Progenitor cell of endocrine pancreas (in vitro differentiated cells): Measurements from ENCODE around the gene ZBTB16. TPM values are rescaled to one million over a fixed set of nuclear protein-coding genes. Genes with fewer than 3 reads are reported as not detected.

ENCODE experiments used
- DNase-seq: peaks from one replicate; pipeline ENCODE4 v3.0.0; 2021; ENCODE audit warnings: low spot score; ENCODE audit not compliant: unreplicated experiment
- H3K27ac Mint-ChIP-seq: 2 replicates; pipeline ENCODE4 v1.8.0; 2021; ENCODE audit warnings: mild to moderate bottlenecking, moderate library complexity, mixed read lengths
- H3K27me3 Mint-ChIP-seq: 2 replicates; pipeline ENCODE4 v1.8.0; 2021; ENCODE audit warnings: mixed read lengths
- H3K36me3 Mint-ChIP-seq: 2 replicates; pipeline ENCODE4 v1.8.0; 2022; ENCODE audit warnings: mixed read lengths; ENCODE audit not compliant: insufficient read depth
- H3K4me1 Mint-ChIP-seq: 2 replicates; pipeline ENCODE4 v1.8.0; 2021; ENCODE audit warnings: low read depth, mixed read lengths
- H3K4me3 Mint-ChIP-seq: 2 replicates; pipeline ENCODE4 v1.8.0; 2021; ENCODE audit warnings: low read depth, mild to moderate bottlenecking, moderate library complexity, mixed read lengths
- H3K9me3 Mint-ChIP-seq: 2 replicates; pipeline ENCODE4 v1.8.0; 2021; ENCODE audit warnings: low read depth, mixed read lengths
- total RNA-seq: library from RNA; stranded (reverse); gene quantifications from 2 replicates; pipeline ENCODE4 v1.2.1, GENCODE V29; 2021
- TF ChIP-seq, protein P1 (sequence below): fragments of 200-600 bp; sonication (generic); IDR thresholded peaks from one replicate; pipeline ENCODE4 v1.5.0; 2021; ENCODE audit warnings: antibody characterized with exemption, mild to moderate bottlenecking; ENCODE audit not compliant: unreplicated experiment

Gene ZBTB16
- total RNA-seq, 1 donor from 2014 or later, result 29.6 TPM

- peak overlapping the region; percentile 49 for H3K4me3 Mint-ChIP-seq
- no peaks in the 10 kb centered on the region for H3K27me3 Mint-ChIP-seq
- H3K27ac Mint-ChIP-seq, result peak overlapping the region; percentile 98
Measured at GRCh38 chr11:114091516-114092397, 32.2 kb downstream of the ZBTB16 start.

GRCh38 chr11:114092478-114092877, 33.0 kb downstream of the ZBTB16 start:
- Mint-ChIP-seq H3K9me3 (no peaks in the 10 kb centered on the region), H3K4me1 (peaks cover 70% of the 10 kb centered on the region), H3K4me3 (no peak overlapping the region), H3K27ac (peak overlapping the region; percentile 98), H3K36me3 (peaks cover under 1% of the 10 kb centered on the region), H3K27me3 (no peaks in the 10 kb centered on the region)
- no peak for DNase-seq
- TF ChIP-seq, protein P1, sequence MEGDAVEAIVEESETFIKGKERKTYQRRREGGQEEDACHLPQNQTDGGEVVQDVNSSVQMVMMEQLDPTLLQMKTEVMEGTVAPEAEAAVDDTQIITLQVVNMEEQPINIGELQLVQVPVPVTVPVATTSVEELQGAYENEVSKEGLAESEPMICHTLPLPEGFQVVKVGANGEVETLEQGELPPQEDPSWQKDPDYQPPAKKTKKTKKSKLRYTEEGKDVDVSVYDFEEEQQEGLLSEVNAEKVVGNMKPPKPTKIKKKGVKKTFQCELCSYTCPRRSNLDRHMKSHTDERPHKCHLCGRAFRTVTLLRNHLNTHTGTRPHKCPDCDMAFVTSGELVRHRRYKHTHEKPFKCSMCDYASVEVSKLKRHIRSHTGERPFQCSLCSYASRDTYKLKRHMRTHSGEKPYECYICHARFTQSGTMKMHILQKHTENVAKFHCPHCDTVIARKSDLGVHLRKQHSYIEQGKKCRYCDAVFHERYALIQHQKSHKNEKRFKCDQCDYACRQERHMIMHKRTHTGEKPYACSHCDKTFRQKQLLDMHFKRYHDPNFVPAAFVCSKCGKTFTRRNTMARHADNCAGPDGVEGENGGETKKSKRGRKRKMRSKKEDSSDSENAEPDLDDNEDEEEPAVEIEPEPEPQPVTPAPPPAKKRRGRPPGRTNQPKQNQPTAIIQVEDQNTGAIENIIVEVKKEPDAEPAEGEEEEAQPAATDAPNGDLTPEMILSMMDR, result no peak

More at GRCh38 chr11:114091516-114092397, 32.2 kb downstream of the ZBTB16 start:
- peak; percentile 28 for DNase-seq
- H3K36me3 Mint-ChIP-seq, result peaks cover 3% of the 10 kb centered on the region
- TF ChIP-seq, protein P1, result no peak
- no peaks in the 10 kb centered on the region for H3K9me3 Mint-ChIP-seq
- peaks cover 72% of the 10 kb centered on the region for H3K4me1 Mint-ChIP-seq

DNA sequence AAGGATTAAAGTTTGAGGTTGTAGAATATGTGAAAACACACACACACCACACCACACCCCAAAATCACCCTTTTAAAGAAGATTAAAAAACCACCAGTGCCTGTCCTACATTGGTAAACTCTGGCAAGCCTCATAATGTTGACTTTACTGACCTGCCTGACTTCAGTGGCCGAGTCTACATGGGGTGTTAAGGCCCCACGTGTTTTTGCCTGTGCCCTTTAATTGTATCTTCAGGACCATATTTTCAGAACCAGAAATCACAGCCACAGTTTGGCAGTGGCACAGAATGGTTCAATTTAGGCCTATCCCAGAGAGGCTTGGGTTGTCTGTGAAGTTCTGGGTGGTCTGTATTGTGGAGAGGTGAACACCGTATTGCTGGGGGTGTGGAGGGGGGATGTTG, 33.4 kb downstream of the ZBTB16 start:
- no peaks in the 10 kb centered on the region for H3K9me3 Mint-ChIP-seq
- H3K4me3 Mint-ChIP-seq, result no peak overlapping the region
- peak overlapping the region; percentile 98 for H3K27ac Mint-ChIP-seq
- no peaks in the 10 kb centered on the region for H3K36me3 Mint-ChIP-seq
- no peak for DNase-seq
- TF ChIP-seq, protein P1, result no peak
- peaks cover 74% of the 10 kb centered on the region for H3K4me1 Mint-ChIP-seq
- no peaks in the 10 kb centered on the region for H3K27me3 Mint-ChIP-seq

- Mint-ChIP-seq H3K9me3 (no peaks in the 10 kb centered on the region), H3K27me3 (no peaks in the 10 kb centered on the region), H3K36me3 (no peaks in the 10 kb centered on the region), H3K27ac (no peak overlapping the region), H3K4me3 (no peak overlapping the region), H3K4me1 (peaks cover 80% of the 10 kb centered on the region)
- no peak for DNase-seq
- TF ChIP-seq, protein P1, result no peak
Measured at GRCh38 chr11:114094516-114094915, 35.0 kb downstream of the ZBTB16 start.

- peaks cover 77% of the 10 kb centered on the region for H3K4me1 Mint-ChIP-seq
- no peak overlapping the region for H3K4me3 Mint-ChIP-seq
- H3K27ac Mint-ChIP-seq, result no peak overlapping the region
- H3K9me3 Mint-ChIP-seq, result no peaks in the 10 kb centered on the region
- DNase-seq, result no peak
- H3K27me3 Mint-ChIP-seq, result no peaks in the 10 kb centered on the region
- no peaks in the 10 kb centered on the region for H3K36me3 Mint-ChIP-seq
- TF ChIP-seq, protein P1, result no peak
Measured at GRCh38 chr11:114095899-114096298, 36.4 kb downstream of the ZBTB16 start.
